Ectodermal cell (in vitro differentiated cells): ENCODE results near the gene PDSS2.

Experiments
- H3K27ac ChIP-seq: 2 replicates; pipeline ENCODE4 v1.7.0; 2013; ENCODE audit warnings: mild to moderate bottlenecking, low read depth, low read length; ENCODE audit not compliant: insufficient read depth, poor library complexity, severe bottlenecking
- H3K27me3 ChIP-seq: 2 replicates; pipeline ENCODE4 v1.7.0; 2013; ENCODE audit warnings: mild to moderate bottlenecking, low read length; ENCODE audit not compliant: insufficient read depth, control insufficient read depth, poor library complexity, severe bottlenecking
- H3K36me3 ChIP-seq: one replicate; pipeline ENCODE4 v1.7.0; 2013; ENCODE audit warnings: low read length; ENCODE audit not compliant: control insufficient read depth, insufficient read depth
- H3K4me1 ChIP-seq: one replicate; pipeline ENCODE4 v1.7.0; 2013; ENCODE audit warnings: low read length; ENCODE audit not compliant: control insufficient read depth, insufficient read depth
- H3K4me3 ChIP-seq: 2 replicates; pipeline ENCODE4 v1.7.0; 2013; ENCODE audit warnings: low read depth, low read length, control low read depth; ENCODE audit not compliant: insufficient read depth
- H3K9me3 ChIP-seq: 2 replicates; pipeline ENCODE4 v1.7.0; 2013; ENCODE audit warnings: mild to moderate bottlenecking, low read length, moderate library complexity; ENCODE audit not compliant: control insufficient read depth
- WGBS, 2 experiments: methylation state at CpG; one replicate each; pipeline ENCODE4 v1.1.7; 2013; ENCODE audit warnings: missing lambda C conversion rate in 2 of 2; 5-methylcytosine and 5-hydroxymethylcytosine counted together

The PDSS2 gene

DNA sequence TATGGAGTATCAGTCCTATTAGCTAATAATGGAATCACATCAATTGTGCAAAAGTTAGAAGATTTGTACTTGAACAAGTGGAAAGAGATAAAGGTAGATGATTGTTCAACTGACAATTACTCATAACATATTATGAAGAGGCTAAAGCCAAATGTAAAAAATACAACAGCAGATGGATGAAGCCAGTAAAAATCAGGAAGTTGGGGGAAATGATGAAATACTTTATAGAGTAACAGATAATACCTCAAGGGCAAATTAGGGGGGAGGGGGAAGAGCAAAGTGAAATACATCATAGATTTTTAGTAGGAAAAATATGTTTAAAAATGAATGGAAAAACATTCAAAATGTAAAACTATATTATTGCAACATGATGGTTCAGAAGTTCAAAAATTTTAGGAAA is 114.0 kb downstream of the PDSS2 start:
- Histone ChIP-seq H3K9me3 (no peaks in the 10 kb centered on the region), H3K4me1 (no peaks in the 10 kb centered on the region)

DNA sequence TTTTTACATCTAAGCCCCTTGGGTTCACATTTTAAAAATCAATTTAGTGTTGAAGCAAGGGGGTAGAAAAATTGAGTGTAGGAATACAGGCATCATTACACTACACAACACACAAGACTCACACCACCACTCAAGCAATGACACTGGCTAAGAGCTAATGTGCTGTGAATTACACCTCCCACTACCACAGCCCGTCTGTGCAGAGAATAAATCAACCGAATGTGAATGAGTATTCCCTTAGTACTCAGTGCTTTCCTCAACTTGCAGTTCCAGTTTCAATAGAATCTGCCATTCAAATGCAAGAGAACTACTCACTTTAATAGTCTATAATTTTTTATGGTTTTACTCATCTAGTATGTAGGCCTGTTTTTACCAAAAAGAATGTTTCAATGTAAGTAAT is 114.4 kb downstream of the PDSS2 start:
- 93 to 96% methylated on average over 2 of the region's 2 CpGs for WGBS, 2 experiments

More for the DNA sequence above, 114.0 kb downstream of the PDSS2 start:
- Histone ChIP-seq H3K4me3 (no peak overlapping the region), H3K27ac (no peak overlapping the region), H3K27me3 (no peaks in the 10 kb centered on the region), H3K36me3 (no peaks in the 10 kb centered on the region)

DNA sequence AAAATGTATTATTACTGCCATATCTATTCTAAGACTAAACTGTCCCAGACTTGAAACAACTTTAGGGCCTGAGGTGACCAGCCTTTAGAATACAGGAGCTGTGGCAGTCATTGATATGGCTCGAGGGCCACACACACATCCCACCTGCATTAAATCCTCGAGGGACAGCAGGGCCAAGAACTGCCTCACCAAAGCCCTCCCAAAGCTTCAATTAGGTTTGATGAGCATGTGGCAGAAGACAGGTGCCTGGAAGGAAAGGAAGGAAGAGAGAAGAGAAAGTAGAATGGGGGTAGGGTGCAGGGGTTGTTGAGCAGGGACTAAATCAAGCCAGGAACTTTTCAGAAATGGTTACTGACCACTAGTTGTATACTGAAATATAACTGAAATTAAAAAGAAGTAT is 115.0 kb downstream of the PDSS2 start:
- Histone ChIP-seq H3K9me3 (no peaks in the 10 kb centered on the region), H3K27ac (no peak overlapping the region), H3K4me3 (no peak overlapping the region), H3K4me1 (no peaks in the 10 kb centered on the region), H3K36me3 (no peaks in the 10 kb centered on the region), H3K27me3 (no peaks in the 10 kb centered on the region)
- WGBS, 2 experiments, result 83 to 93% methylated on average over 2 of the region's 2 CpGs

More for the DNA sequence above, 114.4 kb downstream of the PDSS2 start:
- Histone ChIP-seq H3K4me3 (no peak overlapping the region), H3K27ac (no peak overlapping the region), H3K36me3 (no peaks in the 10 kb centered on the region), H3K9me3 (no peaks in the 10 kb centered on the region), H3K27me3 (no peaks in the 10 kb centered on the region), H3K4me1 (no peaks in the 10 kb centered on the region)

- no CpG with 5 or more reads among the region's 2 CpGs for WGBS, 2 experiments
- H3K27me3 ChIP-seq, result no peaks in the 10 kb centered on the region
- no peak overlapping the region for H3K27ac ChIP-seq
- H3K36me3 ChIP-seq, result no peaks in the 10 kb centered on the region
- H3K4me3 ChIP-seq, result no peak overlapping the region
- H3K4me1 ChIP-seq, result no peaks in the 10 kb centered on the region
- H3K9me3 ChIP-seq, result no peaks in the 10 kb centered on the region
Measured at GRCh38 chr6:107342144-107342543, 117.2 kb downstream of the PDSS2 start.

DNA sequence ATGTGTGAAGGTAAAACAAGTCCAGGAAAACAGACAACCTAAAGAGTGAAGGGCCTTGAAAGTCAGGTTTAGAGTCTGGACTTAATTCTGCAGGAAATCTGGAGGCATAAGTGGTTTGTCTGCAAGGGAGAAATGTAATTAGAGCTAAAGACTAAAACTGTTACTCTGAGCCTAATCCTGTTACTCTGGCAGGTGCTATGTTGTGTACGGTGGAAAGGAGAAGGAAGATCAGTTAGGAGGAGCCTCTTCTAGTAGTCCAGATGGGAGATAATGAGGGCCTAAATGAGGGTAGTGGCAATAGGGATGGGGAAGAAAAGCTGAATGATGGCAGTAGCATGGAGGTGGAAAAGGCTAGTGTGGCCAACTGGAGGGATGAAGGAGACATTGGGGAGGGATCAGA is 118.5 kb downstream of the PDSS2 start:
- 95 to 98% methylated on average over 1 of the region's 1 CpG for WGBS, 2 experiments
- Histone ChIP-seq H3K27me3 (no peaks in the 10 kb centered on the region), H3K4me1 (no peaks in the 10 kb centered on the region), H3K4me3 (no peak overlapping the region), H3K27ac (no peak overlapping the region), H3K36me3 (no peaks in the 10 kb centered on the region), H3K9me3 (no peaks in the 10 kb centered on the region)

- no peak overlapping the region for H3K4me3 ChIP-seq
- no peaks in the 10 kb centered on the region for H3K4me1 ChIP-seq
- no peaks in the 10 kb centered on the region for H3K36me3 ChIP-seq
- no peak overlapping the region for H3K27ac ChIP-seq
- no peaks in the 10 kb centered on the region for H3K9me3 ChIP-seq
- no peaks in the 10 kb centered on the region for H3K27me3 ChIP-seq
Measured at GRCh38 chr6:107337191-107337741, 122.1 kb downstream of the PDSS2 start.

DNA sequence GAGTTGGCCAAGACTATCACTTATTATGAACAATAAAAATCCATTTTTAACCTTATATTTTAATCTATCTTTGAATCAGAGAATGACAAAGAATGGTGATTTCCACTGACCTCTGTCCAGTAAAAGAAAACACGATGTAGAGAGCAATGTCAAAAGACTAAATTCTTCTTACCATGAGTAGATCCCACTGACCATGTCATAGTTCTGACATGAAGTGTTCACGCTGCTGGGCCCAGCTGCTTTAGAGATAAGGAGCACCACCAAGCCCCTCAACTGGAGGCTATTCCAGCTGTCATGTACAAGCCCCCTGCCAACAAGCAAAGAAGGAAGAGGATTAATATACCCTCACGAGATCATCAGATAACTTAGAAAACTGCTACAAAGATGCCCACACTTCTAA is 125.3 kb downstream of the PDSS2 start:
- WGBS, 2 experiments, result 89 to 92% methylated on average over 3 of the region's 3 CpGs
- no peaks in the 10 kb centered on the region for H3K27me3 ChIP-seq
- H3K36me3 ChIP-seq, result no peaks in the 10 kb centered on the region

DNA sequence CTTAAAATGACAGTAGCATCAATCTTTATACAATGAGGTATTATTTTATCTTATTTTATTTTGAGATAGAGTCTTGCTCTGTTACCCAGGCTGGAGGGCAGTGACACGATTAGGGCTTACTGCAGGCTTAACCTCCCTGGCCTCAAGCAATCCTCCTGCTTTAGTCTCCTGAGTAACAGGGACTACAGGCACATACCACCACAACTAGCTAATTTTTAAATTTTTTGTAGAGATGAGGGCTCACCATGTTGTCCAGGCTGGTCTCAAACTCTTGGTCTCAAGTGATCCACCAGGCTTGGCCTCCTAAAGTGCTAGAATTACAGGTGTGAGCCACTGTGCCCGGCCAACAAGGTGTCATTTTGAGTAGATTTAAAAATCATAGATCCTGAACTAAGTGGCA is 125.9 kb downstream of the PDSS2 start:
- Histone ChIP-seq H3K9me3 (no peaks in the 10 kb centered on the region), H3K36me3 (no peaks in the 10 kb centered on the region), H3K4me1 (no peaks in the 10 kb centered on the region), H3K4me3 (no peak overlapping the region), H3K27ac (no peak overlapping the region), H3K27me3 (no peaks in the 10 kb centered on the region)
- 81 to 92% methylated on average over 2 of the region's 2 CpGs for WGBS, 2 experiments

More for the DNA sequence above, 125.3 kb downstream of the PDSS2 start:
- Histone ChIP-seq H3K4me1 (no peaks in the 10 kb centered on the region), H3K9me3 (no peaks in the 10 kb centered on the region), H3K27ac (no peak overlapping the region), H3K4me3 (no peak overlapping the region)

DNA sequence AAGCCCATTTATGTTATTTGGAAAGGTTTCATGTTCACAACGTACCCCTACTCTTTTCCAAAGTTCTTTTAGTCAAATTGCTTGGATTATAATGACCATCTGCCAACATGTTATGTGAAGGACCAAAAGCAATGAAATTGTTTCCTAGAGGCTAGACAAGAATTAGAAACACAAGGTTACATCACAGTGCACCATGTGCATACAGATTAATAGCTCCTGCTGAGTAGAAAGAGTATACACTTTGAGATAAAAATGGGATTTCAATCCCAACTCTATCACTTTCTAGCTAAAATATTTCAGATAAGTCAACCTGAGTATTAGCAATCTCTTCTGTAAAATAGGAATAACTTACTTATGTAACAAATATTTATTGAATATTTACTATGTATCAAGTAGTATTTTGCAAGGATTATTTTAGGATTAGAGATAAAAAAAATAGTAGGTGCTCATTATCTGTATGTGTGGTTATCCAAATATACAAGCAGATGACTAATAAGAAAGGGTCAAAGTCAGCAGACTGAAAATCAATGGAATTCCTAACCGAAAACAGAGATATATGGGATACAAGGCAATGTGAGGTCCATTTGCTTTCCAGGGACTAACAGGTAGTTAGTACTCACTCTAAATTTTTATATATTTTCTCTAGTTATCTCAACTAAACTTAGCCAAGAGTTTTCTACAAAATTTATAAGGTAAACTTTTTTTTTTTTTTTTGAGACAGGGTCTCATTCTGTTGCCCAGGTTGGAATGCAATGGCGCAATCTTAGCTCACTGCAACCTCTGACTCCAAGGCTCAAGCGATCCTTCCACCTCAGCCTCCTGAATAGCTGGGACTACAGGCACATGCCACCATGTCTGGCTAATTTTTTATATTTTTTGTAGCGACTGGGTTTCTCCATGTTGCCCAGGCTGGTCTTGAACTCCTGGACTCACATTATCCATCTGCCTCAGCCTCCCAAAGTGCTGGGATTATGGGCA is 127.7 kb downstream of the PDSS2 start:
- Histone ChIP-seq H3K36me3 (no peaks in the 10 kb centered on the region), H3K27ac (no peak overlapping the region), H3K9me3 (no peaks in the 10 kb centered on the region), H3K27me3 (no peaks in the 10 kb centered on the region), H3K4me1 (no peaks in the 10 kb centered on the region), H3K4me3 (no peak overlapping the region)
- WGBS, 2 experiments, result 92 to 94% methylated on average over 4 to 5 of the region's 5 CpGs

DNA sequence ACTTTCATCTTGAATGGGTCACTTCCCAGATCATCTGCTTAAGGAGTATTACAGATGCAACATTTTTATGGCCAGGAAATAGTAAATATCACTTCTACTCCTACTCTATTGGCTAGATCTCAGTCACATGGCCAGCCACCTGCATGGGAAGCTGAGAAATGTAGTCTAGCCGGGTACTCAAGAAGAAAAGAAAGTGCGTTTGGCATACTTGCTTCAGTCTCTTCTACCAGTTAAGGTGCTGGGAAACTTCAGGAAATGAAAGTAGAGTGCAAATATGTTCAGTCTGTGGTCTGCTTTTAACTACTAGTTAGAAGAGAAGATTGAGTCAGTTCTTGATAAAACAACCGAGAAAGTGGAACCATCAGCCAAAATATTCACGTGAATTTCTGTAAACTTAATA is 129.2 kb downstream of the PDSS2 start:
- no peaks in the 10 kb centered on the region for H3K36me3 ChIP-seq
- H3K27ac ChIP-seq, result no peak overlapping the region
- H3K27me3 ChIP-seq, result no peaks in the 10 kb centered on the region
- no peaks in the 10 kb centered on the region for H3K9me3 ChIP-seq
- no peak overlapping the region for H3K4me3 ChIP-seq
- no peaks in the 10 kb centered on the region for H3K4me1 ChIP-seq
- WGBS, 2 experiments, result 88 to 94% methylated on average over 2 to 3 of the region's 4 CpGs
